IPS-NIHi7 (cell line): ENCODE results near the gene DNAI1.

Experiments
- DNase-seq: peaks from one replicate; pipeline ENCODE4 v3.0.0; 2012; ENCODE audit warnings: mixed read lengths; ENCODE audit errors: extremely low spot score

DNAI1 gene

DNA sequence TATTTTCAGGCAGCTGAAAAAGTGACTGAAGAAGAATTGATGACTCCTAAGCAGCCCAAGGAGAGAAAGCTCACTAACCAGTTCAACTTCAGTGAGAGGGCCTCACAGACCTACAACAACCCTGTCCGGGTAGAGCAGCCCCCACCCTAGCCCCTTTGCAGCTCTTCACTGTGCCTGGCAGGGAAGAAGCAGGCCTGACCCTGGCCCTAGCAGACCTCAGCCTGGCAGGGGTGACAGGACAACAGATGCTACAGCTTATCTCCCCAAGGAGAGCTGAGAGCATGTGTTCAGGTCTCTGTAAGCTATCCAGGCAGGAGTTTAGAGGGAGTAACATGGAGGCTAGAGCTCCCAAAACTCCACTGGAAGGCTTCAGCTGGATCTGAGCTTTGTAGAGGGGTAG is 31.8 kb downstream of the DNAI1 start:
- no peak for DNase-seq

DNA sequence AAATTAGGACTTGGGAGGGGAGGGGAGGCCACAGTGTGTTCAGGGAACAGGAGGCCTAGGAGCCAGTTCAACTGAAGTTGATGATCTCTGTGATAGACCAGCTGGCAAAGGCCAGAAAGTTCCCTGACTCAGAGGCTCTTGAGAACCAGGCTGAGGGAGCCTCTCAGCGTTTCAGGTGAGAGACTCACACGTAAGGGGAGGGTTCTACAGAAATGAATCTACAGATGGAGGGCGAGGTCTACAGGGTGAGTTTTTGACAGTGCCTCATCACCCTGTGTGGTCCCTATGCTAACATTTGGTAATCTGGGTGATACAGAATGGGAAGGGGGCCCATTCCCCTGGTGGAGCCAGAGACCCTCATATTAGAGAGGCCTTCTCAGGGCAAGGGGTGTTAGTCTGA is 32.2 kb downstream of the DNAI1 start:
- DNase-seq = no peak

DNA sequence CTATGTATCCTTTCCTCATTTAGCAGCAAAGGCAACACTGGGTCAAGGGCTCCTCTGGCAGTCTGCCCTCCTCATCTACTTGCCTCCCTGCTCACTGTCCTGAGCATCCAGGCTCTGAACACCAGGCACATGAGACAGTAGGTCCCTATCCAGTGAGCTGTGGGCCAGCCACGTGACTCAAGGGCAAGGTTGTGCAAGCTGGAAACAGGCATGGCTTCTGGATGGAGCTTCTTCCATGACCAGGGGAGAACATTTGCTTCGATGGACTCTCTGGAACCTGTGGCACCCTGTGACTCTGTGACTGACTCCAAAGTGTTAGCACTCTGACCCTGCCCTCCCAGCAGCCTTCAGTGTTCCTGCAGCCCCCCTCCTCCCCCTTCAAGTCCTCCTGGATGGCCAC is 33.0 kb downstream of the DNAI1 start:
- no peak for DNase-seq

DNA sequence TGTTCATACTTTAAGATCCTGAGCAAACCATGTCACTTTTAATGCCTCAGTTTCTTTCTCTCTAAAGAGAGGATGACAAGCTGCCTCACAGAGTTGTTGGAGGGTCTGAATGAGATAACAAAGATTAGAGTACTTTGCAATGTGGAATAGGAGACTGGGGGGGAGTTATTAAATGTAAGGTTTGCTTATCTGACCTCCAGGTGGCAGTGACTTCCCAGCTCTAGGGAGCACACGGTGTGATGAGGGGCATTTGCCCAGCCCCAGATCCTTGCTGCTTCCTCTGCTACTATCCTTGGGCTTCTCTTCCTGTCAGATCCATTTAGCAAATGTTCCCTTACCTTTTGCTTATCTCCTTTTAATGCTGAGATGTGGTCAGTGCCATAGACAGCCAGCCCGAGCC is 33.4 kb downstream of the DNAI1 start:
- peak; percentile 44 for DNase-seq

DNA sequence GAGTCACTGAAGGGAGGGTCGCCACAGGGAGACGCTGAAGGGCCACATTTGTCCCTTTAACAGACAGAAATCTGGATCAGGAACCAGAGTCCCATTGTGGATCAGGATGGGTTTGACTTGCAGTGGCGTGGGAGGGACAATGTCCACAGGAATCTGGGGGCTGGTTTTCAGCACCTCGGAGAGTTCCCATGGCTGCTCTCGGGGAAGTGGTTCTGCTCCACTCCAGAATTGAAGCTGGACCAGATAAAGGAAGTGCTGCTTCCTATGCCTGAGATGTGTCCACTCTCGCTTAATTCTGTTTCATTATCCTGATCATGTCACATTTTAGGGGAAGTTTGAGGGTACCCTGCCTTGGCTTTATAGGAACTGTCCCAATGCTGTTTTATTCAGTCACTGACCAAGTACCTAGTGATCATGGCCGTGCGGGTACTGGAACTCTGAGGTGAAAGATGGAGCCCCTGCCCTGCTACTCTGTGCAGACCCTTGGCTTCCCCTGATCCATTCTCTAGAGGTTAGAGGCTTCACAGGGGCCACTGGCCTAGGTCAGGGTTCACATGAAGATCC is 35.4 kb downstream of the DNAI1 start:
- DNase-seq = peak; percentile 82

DNA sequence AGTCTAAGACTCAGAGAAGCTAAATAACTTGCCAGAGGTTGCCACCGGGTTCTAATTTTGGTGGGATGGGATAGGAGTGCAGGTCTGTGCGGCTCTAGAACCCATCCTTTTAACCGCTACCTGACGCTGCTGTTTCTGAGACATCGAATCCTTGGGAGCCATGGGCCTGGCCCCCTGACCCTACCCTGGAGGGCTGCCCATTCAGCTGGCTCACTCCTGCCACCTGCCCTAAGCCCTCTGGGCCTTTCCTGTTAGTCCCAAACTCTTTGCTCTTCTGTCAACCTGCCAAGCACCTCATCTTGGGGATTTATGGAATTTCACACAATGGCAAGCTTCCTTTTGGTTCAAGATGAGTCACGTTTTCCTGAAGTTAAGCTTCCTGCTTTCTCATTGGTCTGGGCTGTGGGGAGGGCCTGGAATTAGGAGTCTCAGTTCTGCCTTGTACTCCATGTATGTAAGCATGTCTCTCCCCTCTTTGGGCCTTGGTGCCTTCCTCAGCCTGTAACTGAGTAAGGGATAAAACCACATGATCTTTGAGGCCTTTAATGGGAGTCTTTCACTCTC is 37.6 kb downstream of the DNAI1 start:
- no peak for DNase-seq

DNA sequence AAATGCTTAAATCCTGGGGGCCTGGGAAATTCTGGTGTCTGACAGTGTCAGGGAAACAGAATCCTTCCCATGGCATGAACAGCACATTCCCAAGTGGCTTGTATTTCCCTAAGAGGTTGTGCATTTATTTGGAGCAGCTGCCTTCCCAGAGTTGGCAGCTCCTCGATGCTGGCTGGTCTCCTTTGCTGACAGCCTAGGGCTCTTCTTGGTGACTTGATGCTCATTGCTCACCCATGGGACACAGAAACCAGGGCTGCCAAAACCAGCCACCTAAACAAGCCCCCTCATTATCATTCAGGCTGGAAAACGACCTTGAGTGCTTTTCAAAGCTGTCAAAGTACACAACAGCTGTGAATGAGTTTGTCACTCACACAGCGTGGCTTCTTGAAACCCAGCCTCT is 39.9 kb downstream of the DNAI1 start:
- DNase-seq = no peak

DNA sequence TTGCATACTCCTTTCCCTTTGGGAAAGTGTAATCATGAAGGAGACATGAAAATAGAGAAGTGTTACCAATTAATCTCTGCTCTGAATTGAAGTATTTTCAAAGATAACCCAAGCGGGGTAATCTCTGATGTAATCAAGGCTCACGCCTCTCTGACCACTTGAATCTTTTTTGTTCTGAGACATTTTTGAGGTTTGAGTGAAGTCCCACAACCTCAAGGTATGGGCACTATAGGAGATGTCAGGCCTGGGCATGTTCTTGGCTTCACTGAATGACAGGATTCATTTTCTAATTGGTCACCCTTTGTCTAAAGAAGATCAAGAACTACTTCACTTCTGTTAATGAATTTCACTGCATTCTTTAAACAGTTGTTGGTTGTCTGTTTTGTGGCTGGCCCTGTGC is 40.5 kb downstream of the DNAI1 start:
- no peak for DNase-seq

DNA sequence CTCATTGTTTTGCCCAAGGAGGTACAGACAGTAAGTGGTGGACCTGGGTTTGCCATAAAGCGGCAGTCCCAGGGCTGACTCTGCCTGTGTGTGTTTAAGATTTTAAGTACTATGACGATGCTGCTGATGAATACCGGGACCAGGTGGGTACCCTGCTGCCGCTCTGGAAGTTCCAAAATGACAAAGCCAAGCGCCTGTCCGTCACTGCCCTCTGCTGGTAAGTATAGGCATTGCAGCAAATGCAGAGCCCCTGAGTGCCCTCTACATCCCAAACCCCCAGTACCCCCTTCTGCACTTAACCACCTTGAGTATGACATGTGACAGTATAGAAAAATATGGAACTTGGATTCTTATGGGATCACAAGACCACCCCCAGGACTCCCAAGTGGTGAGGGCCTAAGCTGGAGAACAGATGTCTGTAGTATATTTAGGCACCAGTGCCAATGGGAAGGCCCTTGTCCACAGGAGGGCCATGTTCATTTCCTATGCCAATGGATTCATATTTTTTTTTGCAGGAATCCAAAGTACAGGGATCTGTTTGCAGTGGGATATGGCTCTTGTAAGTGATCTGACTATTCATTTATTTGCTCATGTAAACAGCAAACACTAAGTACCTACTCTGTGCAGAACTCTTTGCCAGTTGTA is 42.1 kb downstream of the DNAI1 start:
- DNase-seq = peak; percentile 88

DNA sequence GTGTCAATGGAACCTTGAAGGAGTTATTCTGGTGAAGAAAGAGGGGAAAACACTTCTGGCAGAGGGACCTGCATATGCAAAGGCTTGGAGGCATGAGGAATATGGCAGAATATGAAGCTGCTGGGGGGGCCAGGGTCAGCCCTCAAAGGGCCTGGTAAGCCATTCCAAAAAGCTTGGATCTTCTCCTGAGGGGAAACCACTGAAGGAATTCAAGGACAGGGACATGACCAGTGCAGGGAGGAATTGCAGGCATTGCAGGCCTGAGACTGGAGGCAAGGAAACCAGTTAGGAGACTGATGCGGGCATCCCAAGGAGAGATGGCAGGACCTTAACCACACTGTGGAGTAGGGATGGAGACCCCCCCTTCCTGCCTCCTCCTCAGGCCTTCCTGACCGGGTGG is 42.8 kb downstream of the DNAI1 start:
- no peak for DNase-seq

DNA sequence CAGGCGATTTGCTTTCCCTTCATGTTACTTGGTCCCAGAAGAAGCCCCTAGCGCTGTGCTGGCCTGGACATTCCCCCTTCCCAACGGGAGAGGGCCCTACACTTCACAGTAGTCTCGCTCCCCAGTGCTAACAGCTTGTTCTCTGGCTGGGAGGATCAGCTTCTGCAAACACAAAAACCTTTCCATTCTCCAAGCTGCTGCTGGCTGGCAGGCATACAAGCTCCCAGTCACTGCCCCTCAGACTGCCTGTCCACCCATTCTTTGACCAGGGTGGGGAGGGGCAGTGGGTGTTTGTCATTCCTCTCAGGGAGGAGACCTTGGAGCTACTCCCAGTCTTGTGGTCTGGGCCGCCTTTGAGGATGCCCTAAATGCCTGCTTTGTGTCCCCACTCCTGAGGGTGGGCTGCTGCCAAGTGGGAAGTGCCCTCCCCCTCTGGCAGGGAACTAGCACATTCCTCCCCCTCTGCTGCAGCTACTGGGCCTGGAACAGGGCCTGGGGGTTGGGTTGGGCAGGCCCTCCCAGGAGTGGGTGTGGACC is 43.4 kb downstream of the DNAI1 start:
- DNase-seq = peak; percentile 60

DNA sequence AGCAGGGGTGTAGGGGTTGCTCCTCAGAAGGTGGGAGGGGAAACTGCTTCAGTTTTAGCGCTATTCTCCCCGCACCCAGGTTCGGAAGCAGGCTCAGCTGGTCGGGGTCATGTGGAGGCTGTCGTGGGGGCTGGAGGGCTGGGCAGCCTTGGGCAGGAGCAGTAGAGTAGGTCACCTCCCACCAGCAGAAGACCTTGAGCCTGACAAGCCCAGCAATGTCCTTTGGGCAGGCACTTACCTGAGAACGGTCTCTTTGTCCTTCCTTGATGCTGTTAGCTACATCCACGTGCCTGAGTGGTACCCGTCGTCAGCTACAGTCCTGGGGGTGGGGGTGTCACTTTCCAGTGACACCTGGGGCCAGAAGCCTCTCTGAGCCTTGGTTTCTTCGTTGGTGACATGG is 43.9 kb downstream of the DNAI1 start:
- no peak for DNase-seq

DNA sequence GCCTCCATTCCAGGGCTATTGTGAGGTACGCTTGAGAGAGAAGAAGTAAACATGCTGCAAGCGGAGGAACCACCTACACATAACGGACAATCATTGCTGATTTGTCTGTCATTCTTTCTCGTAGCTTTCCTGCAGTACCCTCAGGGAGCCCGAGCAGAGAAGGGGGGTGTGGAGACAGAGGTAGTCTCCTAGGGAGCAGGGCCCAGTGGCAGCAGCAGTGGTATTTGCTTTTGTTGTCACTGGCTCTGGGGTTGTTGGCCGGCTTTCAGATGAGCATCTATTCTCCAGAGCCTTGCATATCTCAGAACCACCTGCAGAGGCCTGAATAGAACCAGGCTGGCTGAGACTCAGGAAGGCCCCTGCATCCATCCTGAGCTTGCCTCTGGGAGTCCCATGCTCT is 44.3 kb downstream of the DNAI1 start:
- no peak for DNase-seq

DNA sequence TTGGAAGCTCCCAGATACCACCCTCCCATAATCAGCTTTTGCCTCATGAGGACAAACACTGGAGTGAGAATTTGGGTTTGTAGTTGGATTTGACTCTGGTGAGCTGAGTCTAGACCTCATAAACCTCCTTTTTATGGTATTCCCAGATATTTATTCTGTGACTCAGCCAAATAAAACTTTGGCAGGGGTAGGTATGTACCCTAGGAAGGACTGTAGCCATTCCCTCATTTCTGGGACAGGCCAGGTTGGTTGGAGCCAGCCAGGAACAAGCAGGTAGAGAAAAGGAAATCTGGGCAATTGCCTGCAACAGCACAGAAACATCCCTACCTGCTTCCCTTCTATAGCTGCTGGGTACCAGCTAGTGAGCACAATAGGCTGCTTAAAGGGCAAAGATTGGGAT is 44.8 kb downstream of the DNAI1 start:
- no peak for DNase-seq

DNA sequence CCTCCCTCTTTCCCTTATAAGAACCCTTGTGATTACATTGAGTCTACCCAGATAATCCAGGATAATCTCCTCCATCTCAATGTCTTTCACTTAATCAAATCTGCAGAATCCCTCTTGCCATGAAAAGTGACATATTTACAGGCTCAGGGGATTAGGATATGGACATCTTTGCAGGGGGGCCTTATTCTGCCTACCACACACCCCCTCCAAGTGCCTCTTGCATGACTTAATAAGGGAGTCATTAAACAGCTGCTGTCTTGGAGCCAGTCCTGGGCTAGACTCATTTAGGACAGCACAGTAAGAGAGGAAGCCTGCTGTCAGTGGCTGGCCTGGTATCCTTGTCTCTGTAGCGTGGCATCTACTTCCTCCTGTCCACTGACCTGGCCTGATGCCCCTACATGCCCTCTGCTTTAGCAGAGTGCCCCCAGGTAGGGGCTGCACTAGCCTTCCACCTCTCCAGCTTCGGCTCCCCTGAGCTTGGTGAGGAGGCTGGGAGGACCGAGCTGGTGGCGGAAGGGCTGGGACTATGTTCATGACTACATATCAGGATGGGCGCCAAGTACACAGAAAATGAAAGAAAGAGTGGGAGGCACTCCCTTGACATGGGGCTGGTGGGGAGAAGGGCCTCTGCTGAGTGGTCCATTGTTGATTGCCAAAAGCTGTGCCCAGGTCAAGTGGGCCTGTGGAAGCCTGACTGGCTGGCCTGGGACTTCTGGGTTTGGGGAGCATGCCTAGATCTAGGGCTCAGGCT is 46.9 kb downstream of the DNAI1 start:
- no peak for DNase-seq

DNA sequence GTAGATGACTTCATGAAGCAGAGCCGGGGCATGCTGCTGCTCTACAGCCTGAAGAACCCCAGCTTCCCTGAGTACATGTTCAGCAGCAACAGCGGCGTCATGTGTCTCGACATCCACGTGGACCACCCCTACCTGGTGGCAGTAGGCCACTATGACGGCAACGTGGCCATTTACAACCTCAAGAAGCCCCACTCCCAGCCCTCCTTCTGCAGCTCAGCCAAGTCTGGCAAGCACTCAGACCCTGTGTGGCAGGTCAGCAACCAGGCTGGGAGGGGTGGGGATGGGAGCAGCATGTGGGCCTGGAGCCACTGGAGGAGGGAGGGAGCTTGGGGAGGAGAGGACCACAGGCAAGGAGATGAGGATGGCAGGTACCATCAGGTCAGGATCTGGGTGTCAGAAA is 48.0 kb downstream of the DNAI1 start:
- no peak for DNase-seq

DNA sequence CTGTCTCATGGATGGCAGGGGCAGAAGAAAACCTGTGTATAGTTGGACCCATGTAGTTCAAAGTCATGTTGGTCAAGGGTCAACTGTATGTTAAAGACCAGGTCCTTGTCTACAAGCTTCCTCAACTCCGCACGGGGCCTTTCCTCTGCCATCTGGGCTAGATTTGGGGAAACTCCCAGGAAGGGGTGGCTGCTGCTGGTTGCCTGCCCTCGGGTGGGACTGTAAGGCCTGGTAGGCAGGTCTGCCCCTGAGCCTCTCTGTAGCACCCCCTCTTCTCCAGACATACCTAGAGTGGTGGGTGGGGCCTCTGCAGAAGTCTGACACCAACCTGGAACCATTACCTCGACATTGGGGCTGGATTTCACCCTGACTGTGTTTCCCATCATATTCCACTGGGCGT is 49.0 kb downstream of the DNAI1 start:
- DNase-seq = no peak

DNA sequence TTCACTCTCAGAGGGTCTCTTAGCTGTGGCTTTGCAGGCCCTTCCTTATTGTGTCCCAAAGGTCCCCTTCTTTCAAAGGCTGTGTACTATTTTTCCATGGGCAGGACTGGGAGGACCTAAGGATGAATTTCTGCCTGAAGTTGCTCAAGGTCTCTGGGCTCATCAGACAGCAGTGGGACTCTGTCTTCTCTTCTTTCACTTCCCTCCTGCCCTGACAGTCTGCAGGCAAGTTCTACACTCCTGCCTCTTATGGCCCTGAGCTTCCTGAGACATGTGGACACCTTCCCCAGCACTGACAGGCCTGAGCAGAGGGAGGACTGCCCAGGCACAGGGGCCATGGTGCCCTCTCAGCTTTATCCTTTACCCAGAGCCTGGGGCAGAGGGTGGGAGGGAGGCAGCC is 49.4 kb downstream of the DNAI1 start:
- DNase-seq = no peak

DNA sequence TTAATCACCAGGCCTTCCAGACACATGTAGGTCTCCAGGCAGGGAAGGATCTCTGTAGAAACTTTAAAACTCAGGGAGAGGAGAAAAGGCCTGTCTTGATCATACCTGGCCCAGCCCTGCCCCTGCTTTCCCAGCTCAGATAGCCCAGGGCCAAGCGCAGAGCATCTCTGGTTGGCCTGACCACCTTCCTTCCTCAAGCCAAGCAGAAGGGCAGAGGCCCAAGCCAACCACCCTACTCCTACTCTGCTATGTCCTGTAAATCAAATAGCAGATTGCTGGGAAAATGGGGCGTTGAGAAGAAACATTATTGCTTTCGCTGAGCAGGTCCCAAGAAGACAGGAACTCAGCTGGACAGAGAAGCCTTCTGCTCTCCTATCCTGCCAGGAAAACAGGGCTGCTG is 49.9 kb downstream of the DNAI1 start:
- no peak for DNase-seq

DNA sequence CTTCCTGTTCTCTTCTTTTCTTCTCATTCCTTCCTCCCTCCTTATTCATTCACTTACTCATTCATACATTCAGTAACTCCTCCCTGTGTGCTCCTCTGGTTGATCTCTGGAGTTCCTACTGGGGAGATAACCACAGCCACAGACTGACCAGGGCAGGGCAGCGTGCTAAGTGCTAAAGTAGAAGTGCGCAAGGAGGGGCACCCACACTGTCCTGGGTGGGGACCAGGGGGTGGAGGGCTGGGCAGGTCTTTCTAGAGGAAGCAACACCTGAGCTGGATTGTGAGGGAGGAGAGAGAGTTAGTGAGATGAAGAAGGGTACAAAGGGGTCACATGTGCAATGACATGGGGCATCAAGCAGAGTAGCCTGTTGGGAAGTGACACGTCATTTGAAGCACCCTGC is 50.3 kb downstream of the DNAI1 start:
- no peak for DNase-seq

DNA sequence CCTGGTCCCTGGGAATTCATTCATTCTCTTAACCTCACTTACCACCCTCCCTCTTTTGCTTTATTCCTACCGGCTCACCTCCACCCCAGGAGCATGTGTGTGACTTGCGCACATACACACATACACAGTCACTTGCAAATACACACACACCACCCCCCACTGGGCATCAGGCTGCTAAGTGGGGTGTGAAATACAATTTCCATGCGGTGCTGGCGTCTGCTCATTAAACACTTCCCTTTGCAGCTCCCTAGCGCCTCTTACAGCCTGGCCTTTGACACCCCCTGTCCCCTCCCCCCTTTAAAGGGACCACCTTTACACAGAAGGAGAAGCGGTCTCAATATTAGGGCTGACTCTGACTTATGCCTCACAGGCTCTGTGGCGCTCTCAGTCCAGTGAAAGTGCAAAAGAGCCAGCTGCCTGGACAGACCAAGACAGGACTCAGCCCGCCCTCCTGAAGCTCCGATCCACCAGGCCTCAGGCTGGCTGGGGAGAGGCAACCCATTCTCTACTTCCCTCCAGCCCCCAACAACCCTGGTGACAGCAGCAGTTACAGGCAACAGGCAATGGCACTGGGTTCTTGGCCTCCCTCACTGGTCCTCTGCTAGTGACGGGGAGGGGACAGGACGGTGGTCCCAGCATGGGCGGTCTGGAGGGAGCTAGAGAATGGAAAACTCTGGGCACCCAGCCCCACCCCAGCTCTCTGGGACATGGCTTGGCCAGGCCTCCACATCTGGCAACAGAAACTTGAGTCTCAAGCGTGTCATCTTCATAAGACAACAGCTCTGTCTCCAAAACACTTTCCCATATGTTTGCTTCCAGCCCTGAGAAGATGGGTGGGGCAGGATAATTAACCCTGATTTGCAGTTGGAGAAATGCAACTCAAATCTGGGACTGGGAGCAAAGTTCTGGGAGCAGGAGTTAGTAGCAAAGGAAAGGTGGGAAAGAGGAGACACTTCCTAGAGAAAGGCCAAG is 52.2 kb downstream of the DNAI1 start:
- DNase-seq = no peak
